ENCODE results near the gene MKI67. TPM values are rescaled to one million over a fixed set of nuclear protein-coding genes. Genes with fewer than 3 reads are reported as not detected.

MKI67 gene
- total and polyA plus RNA-seq, 2 of the 4 experiments (the other 2 are of a cell fraction) = 13.5 to 36.4 TPM

GRCh38 chr10:128066870-128067382, 59.3 kb downstream of the MKI67 start:
- Histone ChIP-seq H2BK20ac (ENCODE audit: low read depth, low read length) (no peak overlapping the region), H3K36me3 (ENCODE audit: control insufficient read depth, insufficient read depth, low read length) (no peaks in the 10 kb centered on the region), H3K18ac (ENCODE audit: low read depth, low read length) (no peak overlapping the region), H3K27me3 (ENCODE audit: control insufficient read depth, insufficient read depth, low read length) (no peaks in the 10 kb centered on the region; the same call in 1 of the 2 replicates), H3K9me3 (ENCODE audit: control insufficient read depth, insufficient read depth, low read length) (no peaks in the 10 kb centered on the region), H3K79me1 (ENCODE audit: low read depth in 1 of 2, low read length in 2 of 2) (no peaks in the 10 kb centered on the region), H2AFZ (replicated peaks; ENCODE audit: low read length, poor library complexity) (no peak overlapping the region), H2BK15ac (ENCODE audit: low read depth, low read length) (no peak overlapping the region), H4K91ac (ENCODE audit: insufficient read depth, low read depth, low read length) (no peak overlapping the region), H3K4me1 (ENCODE audit: control insufficient read depth, insufficient read depth, low read length) (peaks cover 6% of the 10 kb centered on the region), H3K56ac (ENCODE audit: extremely low read depth, insufficient read depth, low read length) (no peak overlapping the region), H3K23ac (ENCODE audit: low read depth, low read length) (no peak overlapping the region), H2BK120ac (ENCODE audit: low read depth, low read length) (no peak overlapping the region), H3K4me3 (ENCODE audit: insufficient read depth, low read depth, low read length) (no peak overlapping the region), H4K5ac (ENCODE audit: low read depth, low read length) (no peak overlapping the region), H3K9ac (ENCODE audit: low read depth, low read length) (no peak overlapping the region), H2AK5ac (ENCODE audit: low read depth, low read length) (no peak overlapping the region), H2BK5ac (ENCODE audit: low read depth, low read length, poor library complexity, severe bottlenecking) (no peak overlapping the region), H3K9me1 (ENCODE audit: insufficient read depth, low read length) (no peaks in the 10 kb centered on the region), H4K8ac (ENCODE audit: low read depth in 2 of 2, low read length in 2 of 2) (no peak overlapping the region), H3K14ac (replicated peaks; ENCODE audit: low read depth, low read length) (no peak overlapping the region), H3K4me2 (ENCODE audit: low read depth, low read length) (no peak overlapping the region), H4K20me1 (ENCODE audit: insufficient read depth, low read length) (no peaks in the 10 kb centered on the region), H3K27ac (ENCODE audit: insufficient read depth, low read length) (no peak overlapping the region), H2AK9ac (replicated peaks; ENCODE audit: low read depth, low read length, poor library complexity) (no peak overlapping the region), H3K4ac (ENCODE audit: low read depth, low read length) (no peak overlapping the region)
- DNase-seq (no peak), ATAC-seq (ENCODE audit: low read depth) (no peak)
- ChIA-PET CTCF (no interaction called here), POLR2A (ENCODE audit: unreplicated experiment) (no interaction called here)
- in situ Hi-C loops (cut with MboI; ENCODE audit: low sequenced_read_pairs) = no loop called here
- no TSS peak for BruUV-seq (replicated peaks)
- intact Hi-C loops (cut with micrococcal nuclease) = no loop called here
- dilution Hi-C loops (cut with HindIII; ENCODE audit: low sequenced_read_pairs, unreplicated experiment) = no loop called here
- TF ChIP-seq NFE2L2 (IDR thresholded peaks at IDR 0.05; ENCODE audit: low read depth, low read length) (no peak), ELK1 (IDR thresholded peaks at IDR 0.05; ENCODE audit: borderline replicate concordance, low read depth, low read length) (no peak), FOS (IDR thresholded peaks at IDR 0.05; ENCODE audit: low read depth, low read length) (no peak), CEBPB (IDR thresholded peaks at IDR 0.05; ENCODE audit: low read depth, low read length) (no peak)
- 81% methylated on average over 10 of the region's 13 CpGs; no CpG with 5 or more reads in 1 of the 2 experiments for WGBS, 2 experiments (ENCODE audit: extremely low coverage in 2 of 2, insufficient read length in 1 of 2)
